CD14-positive monocyte (primary cell): ENCODE measurements around the gene LMAN1. TPM values are rescaled to one million over a fixed set of nuclear protein-coding genes. Genes with fewer than 3 reads are reported as not detected.

ENCODE experiments used
- DNase-seq, 3 donors: peaks; one replicate each; pipeline ENCODE4 v3.0.0-alpha.2; 2011 to 2022
- H2AFZ ChIP-seq: 2 replicates; pipeline ENCODE4 v1.6.0; 2012; ENCODE audit warnings: mild to moderate bottlenecking, low read depth, low read length, inconsistent platforms; ENCODE audit not compliant: insufficient read depth, poor library complexity, severe bottlenecking
- H3K27ac ChIP-seq, 2 donors: 1 replicate in 1 of 2; 2 replicates in 1 of 2; pipeline ENCODE4 v1.5.1; 2012 to 2013; ENCODE audit warnings: low read length in 2 of 2, control low read depth in 1 of 2, inconsistent platforms in 1 of 2, low read depth in 1 of 2, mild to moderate bottlenecking in 1 of 2
- H3K27me3 ChIP-seq, 2 donors: one replicate each; pipeline versions ENCODE4 v1.6.0 to v1.6.1; 2011 to 2013; ENCODE audit warnings: low read length in 2 of 2; ENCODE audit not compliant: control insufficient read depth in 2 of 2, insufficient read depth in 2 of 2
- H3K36me3 ChIP-seq, 2 donors: replicated peaks in 1 of 2; 1 replicate in 1 of 2; 2 replicates in 1 of 2; pipeline versions ENCODE4 v1.5.1 to v1.6.1; 2012 to 2013; ENCODE audit warnings: low read length in 2 of 2, control low read depth in 1 of 2, inconsistent platforms in 1 of 2, mild to moderate bottlenecking in 1 of 2; ENCODE audit not compliant: insufficient read depth in 2 of 2, control insufficient read depth in 1 of 2
- H3K4me1 ChIP-seq, 2 donors: 1 replicate in 1 of 2; 2 replicates in 1 of 2; pipeline versions ENCODE4 v1.5.1 to v1.6.1; 2012 to 2013; ENCODE audit warnings: low read length in 2 of 2, control low read depth in 1 of 2, inconsistent platforms in 1 of 2, mild to moderate bottlenecking in 1 of 2, moderate library complexity in 1 of 2; ENCODE audit not compliant: insufficient read depth in 2 of 2, control insufficient read depth in 1 of 2
- H3K4me2 ChIP-seq: replicated peaks from 2 replicates; pipeline ENCODE3; 2012; ENCODE audit warnings: low read length, moderate library complexity, mild to moderate bottlenecking; ENCODE audit not compliant: poor library complexity, severe bottlenecking; ENCODE audit errors: extremely low read depth
- H3K4me3 ChIP-seq, 3 experiments: fragments of 200-600 bp in 1 of 3; sonication (generic) in 1 of 3; replicated peaks in 1 of 3; 1 replicate in 2 of 3; 2 replicates in 1 of 3; pipeline ENCODE4 v1.5.1; 2011 to 2013; ENCODE audit warnings: low read length in 3 of 3, mild to moderate bottlenecking in 3 of 3, control low read depth in 2 of 3, low read depth in 2 of 3, inconsistent platforms in 1 of 3, moderate library complexity in 1 of 3
- H3K79me2 ChIP-seq: 2 replicates; pipeline ENCODE4 v1.6.0; 2012; ENCODE audit warnings: mild to moderate bottlenecking, control low read depth, inconsistent platforms, low read length, moderate library complexity; ENCODE audit not compliant: insufficient read depth
- H3K9ac ChIP-seq: 2 replicates; pipeline ENCODE4 v1.6.0; 2017; ENCODE audit warnings: low read length, mild to moderate bottlenecking; ENCODE audit not compliant: insufficient read depth, poor library complexity, severe bottlenecking
- H3K9me3 ChIP-seq, 2 donors: replicated peaks in 1 of 2; 1 replicate in 1 of 2; 2 replicates in 1 of 2; pipeline versions ENCODE4 v1.5.1 to v1.6.1; 2012 to 2013; ENCODE audit warnings: low read length in 2 of 2, control low read depth in 1 of 2; ENCODE audit not compliant: control insufficient read depth in 1 of 2, insufficient read depth in 1 of 2
- H4K20me1 ChIP-seq: 2 replicates; pipeline ENCODE4 v1.6.0; 2012; ENCODE audit warnings: mild to moderate bottlenecking, low read length, control low read depth, moderate library complexity; ENCODE audit not compliant: insufficient read depth
- H3K27ac Mint-ChIP-seq, 7 donors: one replicate each; pipeline ENCODE4 v1.8.0; 2020; ENCODE audit warnings: mild to moderate bottlenecking in 7 of 7, mixed read lengths in 7 of 7, moderate library complexity in 6 of 7, inconsistent platforms in 2 of 7
- H3K27me3 Mint-ChIP-seq, 3 donors: one replicate each; pipeline ENCODE4 v1.8.0; 2021 to 2022; ENCODE audit warnings: low read depth in 3 of 3, mild to moderate bottlenecking in 3 of 3, mixed read lengths in 3 of 3, moderate library complexity in 3 of 3, inconsistent platforms in 1 of 3
- H3K36me3 Mint-ChIP-seq, 2 donors: one replicate each; pipeline ENCODE4 v1.8.0; 2020; ENCODE audit warnings: mixed read lengths in 2 of 2, inconsistent platforms in 1 of 2, mild to moderate bottlenecking in 1 of 2
- H3K4me1 Mint-ChIP-seq: one replicate; pipeline ENCODE4 v1.8.0; 2020; ENCODE audit warnings: mild to moderate bottlenecking, mixed read lengths
- H3K4me3 Mint-ChIP-seq, 2 donors: one replicate each; pipeline ENCODE4 v1.8.0; 2020; ENCODE audit warnings: mild to moderate bottlenecking in 2 of 2, mixed read lengths in 2 of 2, moderate library complexity in 1 of 2
- H3K9me3 Mint-ChIP-seq, 7 donors: one replicate each; pipeline ENCODE4 v1.8.0; 2020 to 2022; ENCODE audit warnings: mixed read lengths in 7 of 7, mild to moderate bottlenecking in 6 of 7, moderate library complexity in 6 of 7, inconsistent platforms in 2 of 7
- WGBS: methylation state at CpG from one replicate; pipeline ENCODE4 v1.1.5; 2013; ENCODE audit warnings: missing lambda C conversion rate; ENCODE audit not compliant: insufficient coverage; 5-methylcytosine and 5-hydroxymethylcytosine counted together
- intact Hi-C, 2 donors: fragments of 100-400 bp; cut with micrococcal nuclease; formaldehyde crosslinking; loops; one replicate each; pipeline versions ENCODE4 v1.15.0 to v1.15.1; 2023
- polyA plus RNA-seq, 3 donors: library from polyadenylated mRNA; depleted of rRNA in 1 of 3; unstranded in 2 of 3; stranded (reverse) in 1 of 3; fragments of 300-500 nt in 2 of 3; fragments of >200 nt in 1 of 3; fragmentation: Illumina TruSeq in 2 of 3; gene quantifications; 1 replicate in 2 of 3; 2 replicates in 1 of 3; pipeline ENCODE4 v1.2.3, GENCODE V29; 2012 to 2021
- TF ChIP-seq, protein P1 (sequence below): fragments of 200-600 bp; IDR thresholded peaks from one replicate; pipeline ENCODE4 v1.8.0; 2022; ENCODE audit warnings: antibody characterized with exemption, mild to moderate bottlenecking

The LMAN1 gene
- polyA plus RNA-seq, 3 donors, result 4.7 to 10.9 (median 7.6) TPM

- H3K9me3 Mint-ChIP-seq, result peaks cover 2 to 26% (median 9%) of the 10 kb centered on the region in 7 donors
- peaks cover 23 to 86% of the 10 kb centered on the region in 2 donors for H3K36me3 ChIP-seq
- TF ChIP-seq, protein P1, sequence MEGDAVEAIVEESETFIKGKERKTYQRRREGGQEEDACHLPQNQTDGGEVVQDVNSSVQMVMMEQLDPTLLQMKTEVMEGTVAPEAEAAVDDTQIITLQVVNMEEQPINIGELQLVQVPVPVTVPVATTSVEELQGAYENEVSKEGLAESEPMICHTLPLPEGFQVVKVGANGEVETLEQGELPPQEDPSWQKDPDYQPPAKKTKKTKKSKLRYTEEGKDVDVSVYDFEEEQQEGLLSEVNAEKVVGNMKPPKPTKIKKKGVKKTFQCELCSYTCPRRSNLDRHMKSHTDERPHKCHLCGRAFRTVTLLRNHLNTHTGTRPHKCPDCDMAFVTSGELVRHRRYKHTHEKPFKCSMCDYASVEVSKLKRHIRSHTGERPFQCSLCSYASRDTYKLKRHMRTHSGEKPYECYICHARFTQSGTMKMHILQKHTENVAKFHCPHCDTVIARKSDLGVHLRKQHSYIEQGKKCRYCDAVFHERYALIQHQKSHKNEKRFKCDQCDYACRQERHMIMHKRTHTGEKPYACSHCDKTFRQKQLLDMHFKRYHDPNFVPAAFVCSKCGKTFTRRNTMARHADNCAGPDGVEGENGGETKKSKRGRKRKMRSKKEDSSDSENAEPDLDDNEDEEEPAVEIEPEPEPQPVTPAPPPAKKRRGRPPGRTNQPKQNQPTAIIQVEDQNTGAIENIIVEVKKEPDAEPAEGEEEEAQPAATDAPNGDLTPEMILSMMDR, result no peak
- intact Hi-C loops, result no loop called here
- H3K4me1 Mint-ChIP-seq, result no peaks in the 10 kb centered on the region
- no peaks in the 10 kb centered on the region for H3K79me2 ChIP-seq
- no peak overlapping the region for H3K27ac Mint-ChIP-seq
- no peak for DNase-seq
- H2AFZ ChIP-seq, result no peak overlapping the region
- H3K4me3 ChIP-seq, result no peak overlapping the region
- H3K4me1 ChIP-seq, result no peaks in the 10 kb centered on the region
- H4K20me1 ChIP-seq, result no peaks in the 10 kb centered on the region
- H3K9me3 ChIP-seq, result no peaks in the 10 kb centered on the region
- H3K27me3 ChIP-seq, result no peaks in the 10 kb centered on the region
- no peaks in the 10 kb centered on the region for H3K27me3 Mint-ChIP-seq
- no peak overlapping the region for H3K9ac ChIP-seq
- H3K4me3 Mint-ChIP-seq, result no peak overlapping the region
- H3K36me3 Mint-ChIP-seq, result peaks cover 69 to 92% of the 10 kb centered on the region in 2 donors
- H3K27ac ChIP-seq, result no peak overlapping the region
- WGBS, result 100% methylated on average over 3 of the region's 4 CpGs
- no peak overlapping the region for H3K4me2 ChIP-seq
Observed at GRCh38 chr18:59345556-59345955, 13.5 kb downstream of the LMAN1 start.

DNA sequence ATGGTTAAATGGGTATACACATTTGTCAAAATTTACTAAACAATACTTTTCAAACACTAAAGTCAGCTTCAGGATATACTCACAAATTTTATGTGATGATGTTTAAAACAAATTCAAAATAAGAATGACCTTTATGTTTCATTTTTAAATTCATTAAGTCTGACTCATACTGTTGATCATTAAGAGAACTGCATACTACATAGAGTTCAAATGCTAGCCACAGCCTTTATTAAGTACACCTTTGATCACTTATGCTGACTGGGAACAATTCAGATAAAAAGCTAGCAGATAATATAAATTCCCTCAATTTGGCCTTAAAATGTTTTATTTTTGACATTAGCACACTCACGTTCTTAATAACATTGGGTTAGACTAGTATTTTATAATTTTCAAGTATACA is 14.1 kb downstream of the LMAN1 start:
- H3K36me3 ChIP-seq, result peaks cover 23 to 90% of the 10 kb centered on the region in 2 donors
- H3K4me3 ChIP-seq, result no peak overlapping the region
- no peaks in the 10 kb centered on the region for H4K20me1 ChIP-seq
- no peak overlapping the region for H3K4me2 ChIP-seq
- peaks cover 2 to 26% (median 10%) of the 10 kb centered on the region in 7 donors for H3K9me3 Mint-ChIP-seq
- H3K27ac ChIP-seq, result no peak overlapping the region
- H3K36me3 Mint-ChIP-seq, result peaks cover 74 to 94% of the 10 kb centered on the region in 2 donors
- TF ChIP-seq, protein P1, result no peak
- no peaks in the 10 kb centered on the region for H3K4me1 Mint-ChIP-seq
- no peaks in the 10 kb centered on the region for H3K4me1 ChIP-seq
- no peaks in the 10 kb centered on the region for H3K9me3 ChIP-seq
- intact Hi-C loops, result no loop called here
- H2AFZ ChIP-seq, result no peak overlapping the region
- no peak overlapping the region for H3K4me3 Mint-ChIP-seq
- no peak overlapping the region for H3K9ac ChIP-seq
- H3K27me3 ChIP-seq, result no peaks in the 10 kb centered on the region
- DNase-seq, result no peak
- WGBS, result no CpG with 5 or more reads among the region's 1 CpG
- H3K27ac Mint-ChIP-seq, result no peak overlapping the region
- no peaks in the 10 kb centered on the region for H3K79me2 ChIP-seq
- no peaks in the 10 kb centered on the region for H3K27me3 Mint-ChIP-seq
